Testis (tissue), 2 donors: ENCODE measurements around the gene TRPC4.
"Not testable (repeated sequence)": the region's sequence is repeated elsewhere in the genome, so short reads cannot be mapped to it uniquely, and the experiment has no call there.

Experiments
- CTCF ChIP-seq, 3 experiments: fragments of 450-650 bp in 2 of 3; fragments of 200-600 bp in 1 of 3; sonication (generic) in 1 of 3; IDR thresholded peaks; one replicate each; pipeline ENCODE4 v1.5.1; 2016 to 2019; ENCODE audit warnings: antibody characterized with exemption in 3 of 3, mild to moderate bottlenecking in 2 of 3, moderate library complexity in 1 of 3
- POLR2A ChIP-seq: fragments of 450-650 bp; IDR thresholded peaks from one replicate; pipeline ENCODE4 v1.6.1; 2017; ENCODE audit warnings: antibody characterized with exemption, mild to moderate bottlenecking, moderate library complexity

- not testable (repeated sequence) for TF ChIP-seq CTCF (IDR thresholded peaks at IDR 0.05); POLR2A
Observed at GRCh38 chr13:37796795-37797194, 72.8 kb downstream of the TRPC4 start.
